ENCODE measurements around the gene ZDHHC14.

- no peak for TF ChIP-seq POLR2A (IDR thresholded peaks at IDR 0.05)
- TF ChIP-seq CTCF (IDR thresholded peaks at IDR 0.05): no peak
Observed at GRCh38 chr6:157642736-157643135, 261.7 kb downstream of the ZDHHC14 start.

Data from thyroid gland (tissue), 4 donors.